T-helper 2 cell treated with Interferon-gamma antibody and Interleukin-4, amounts not matched to agents 5 μg/mL and 100 μg/mL, for 36 hours (primary cell): ENCODE results near the gene ADGRF3.
A peak's percentile ranks its signal among the peaks of the same experiment; 100 is the strongest.
"Not testable (repeated sequence)": the region's sequence is repeated elsewhere in the genome, so short reads cannot be mapped to it uniquely, and the experiment has no call there.

Source experiments
- DNase-seq: peaks from one replicate; pipeline ENCODE4 v3.0.0; 2021; ENCODE audit warnings: low spot score
- H3K27ac Mint-ChIP-seq: one replicate; pipeline ENCODE4 v1.8.0; 2021; ENCODE audit warnings: mild to moderate bottlenecking, mixed read lengths
- H3K27me3 Mint-ChIP-seq: one replicate; pipeline ENCODE4 v1.8.0; 2021; ENCODE audit warnings: low read depth, mixed read lengths
- H3K36me3 Mint-ChIP-seq: one replicate; pipeline ENCODE4 v1.8.0; 2021; ENCODE audit warnings: low read depth, mixed read lengths
- H3K4me1 Mint-ChIP-seq: one replicate; pipeline ENCODE4 v1.8.0; 2021; ENCODE audit warnings: low read depth, mixed read lengths
- H3K4me3 Mint-ChIP-seq: one replicate; pipeline ENCODE4 v1.8.0; 2022; ENCODE audit warnings: mild to moderate bottlenecking, moderate library complexity, mixed read lengths
- H3K9me3 Mint-ChIP-seq: one replicate; pipeline ENCODE4 v1.8.0; 2021; ENCODE audit warnings: mixed read lengths

ADGRF3 gene

DNA sequence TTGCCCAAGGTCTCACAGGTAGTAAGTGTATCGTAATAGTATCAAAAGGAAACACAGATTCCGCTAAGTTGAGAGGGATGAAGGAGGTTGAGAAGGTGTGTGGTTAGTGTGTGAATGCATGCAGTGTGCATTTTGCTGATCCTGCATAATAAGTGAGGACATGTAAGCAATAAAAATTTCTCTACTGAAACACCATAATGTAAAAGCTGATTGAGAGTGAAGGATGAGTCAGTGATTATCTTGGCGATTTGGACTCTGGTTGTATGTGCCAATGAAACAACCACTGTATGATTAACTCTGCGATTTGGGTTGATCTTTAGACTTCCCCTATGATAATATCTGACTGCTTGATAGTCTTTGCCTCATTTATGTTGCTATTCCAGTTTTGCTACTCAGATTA, 16.7 kb upstream of the ADGRF3 start:
- H3K4me3 Mint-ChIP-seq: no peak overlapping the region
- no peaks in the 10 kb centered on the region for H3K27me3 Mint-ChIP-seq
- peaks cover 14% of the 10 kb centered on the region for H3K4me1 Mint-ChIP-seq
- DNase-seq: no peak
- peak overlapping the region; percentile 6 for H3K27ac Mint-ChIP-seq
- H3K9me3 Mint-ChIP-seq: no peaks in the 10 kb centered on the region
- peaks cover 16% of the 10 kb centered on the region for H3K36me3 Mint-ChIP-seq

GRCh38 chr2:26359886-26360473, 13.4 kb upstream of the ADGRF3 start:
- no peak for DNase-seq
- H3K27me3 Mint-ChIP-seq: no peaks in the 10 kb centered on the region
- no peak overlapping the region for H3K4me3 Mint-ChIP-seq
- H3K27ac Mint-ChIP-seq: no peak overlapping the region
- H3K4me1 Mint-ChIP-seq: peaks cover 28% of the 10 kb centered on the region
- peaks cover 12% of the 10 kb centered on the region for H3K36me3 Mint-ChIP-seq
- no peaks in the 10 kb centered on the region for H3K9me3 Mint-ChIP-seq

GRCh38 chr2:26356771-26357170, 10.2 kb upstream of the ADGRF3 start:
- Mint-ChIP-seq H3K9me3 (no peaks in the 10 kb centered on the region), H3K27ac (peak overlapping the region; percentile 15), H3K36me3 (peaks cover 15% of the 10 kb centered on the region), H3K4me1 (peaks cover 32% of the 10 kb centered on the region), H3K27me3 (no peaks in the 10 kb centered on the region), H3K4me3 (no peak overlapping the region)
- no peak for DNase-seq

DNA sequence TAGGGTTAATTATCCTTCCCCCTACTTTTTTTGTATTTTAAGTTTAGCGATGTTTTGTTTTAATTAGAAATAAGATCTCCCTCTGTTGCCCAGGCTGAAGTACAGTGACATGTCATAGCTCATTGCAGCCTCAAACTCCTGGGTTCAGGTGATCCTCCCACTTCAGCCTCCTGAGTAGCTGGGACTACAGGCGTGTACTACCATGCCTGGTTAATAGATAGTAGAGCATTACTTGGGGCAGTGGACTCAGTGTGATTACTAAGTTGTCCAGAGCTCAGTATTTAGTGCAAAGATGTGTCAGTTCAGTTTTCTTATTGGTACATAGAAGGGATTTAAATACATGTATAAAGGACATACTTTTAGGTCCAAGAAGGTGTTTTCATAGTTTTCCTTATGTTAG, 9.5 kb upstream of the ADGRF3 start:
- no peak for DNase-seq
- Mint-ChIP-seq H3K36me3 (peaks cover 19% of the 10 kb centered on the region), H3K9me3 (no peaks in the 10 kb centered on the region), H3K4me3 (no peak overlapping the region), H3K4me1 (peaks cover 36% of the 10 kb centered on the region), H3K27ac (no peak overlapping the region), H3K27me3 (no peaks in the 10 kb centered on the region)

DNA sequence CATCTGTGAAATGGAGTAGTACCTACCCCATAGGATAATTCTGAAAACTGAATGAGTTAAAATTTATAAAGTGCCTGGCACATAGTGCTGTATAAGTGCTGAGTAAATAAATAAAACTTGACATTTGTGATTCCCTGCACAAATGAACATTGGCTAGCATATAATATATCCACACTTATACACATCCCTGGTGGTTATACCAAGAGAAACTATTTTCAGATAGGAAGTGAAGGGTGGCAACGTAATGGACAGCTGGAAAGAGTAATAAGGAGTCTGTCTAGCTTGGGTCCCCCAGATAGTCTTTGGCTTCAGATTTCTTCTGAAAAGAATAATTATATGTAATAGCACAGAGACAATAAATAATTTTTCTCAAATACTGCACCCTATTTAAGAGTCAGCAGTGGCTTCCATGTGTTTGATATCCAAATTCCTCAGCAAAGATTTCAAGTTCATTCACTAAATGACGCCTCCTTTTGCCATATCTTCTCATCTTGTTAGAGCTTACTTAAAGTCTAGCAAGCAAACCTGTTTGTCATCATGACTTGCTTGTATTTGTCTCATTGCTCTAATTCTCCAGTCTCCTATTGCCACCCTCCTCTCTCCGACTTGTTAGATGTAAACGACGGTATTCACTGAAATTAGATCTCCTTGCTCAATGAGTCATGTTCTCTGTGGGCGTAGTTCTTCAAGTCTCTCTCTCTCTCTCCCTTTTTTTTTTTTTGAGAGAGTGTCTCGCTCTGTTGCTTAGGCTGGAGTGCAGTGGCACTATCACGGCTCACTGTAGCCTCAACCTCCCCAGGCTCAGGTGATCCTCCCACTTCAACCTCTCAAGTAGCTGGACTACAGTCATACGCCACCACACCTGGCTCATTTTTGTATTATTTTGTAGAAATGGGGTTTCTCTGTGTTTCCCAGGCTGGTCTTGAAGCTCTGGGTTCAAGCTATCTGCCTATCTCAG, 8.7 kb upstream of the ADGRF3 start:
- Mint-ChIP-seq H3K4me1 (peaks cover 36% of the 10 kb centered on the region), H3K27me3 (no peaks in the 10 kb centered on the region), H3K36me3 (peaks cover 21% of the 10 kb centered on the region), H3K4me3 (no peak overlapping the region), H3K27ac (peak overlapping the region; percentile 35), H3K9me3 (no peaks in the 10 kb centered on the region)
- no peak for DNase-seq

DNA sequence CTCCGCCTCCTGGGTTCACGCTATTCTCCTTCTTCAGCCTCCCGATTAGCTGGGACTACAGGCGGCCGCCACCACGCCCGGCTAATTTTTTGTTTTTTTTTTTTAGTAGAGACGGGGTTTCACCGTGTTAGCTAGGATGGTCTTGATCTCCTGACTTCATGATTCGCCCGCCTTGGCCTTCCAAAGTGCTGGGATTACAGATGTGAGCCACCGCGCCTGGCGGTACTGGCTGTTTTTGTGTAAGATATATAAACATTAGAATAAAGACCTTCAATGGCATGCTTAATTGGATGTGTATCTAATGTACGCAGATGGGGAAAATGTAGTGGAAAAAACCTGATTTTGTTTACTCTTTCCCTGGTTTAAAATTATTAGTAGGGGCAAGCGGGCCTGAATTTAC, 7.9 kb upstream of the ADGRF3 start:
- H3K27ac Mint-ChIP-seq, DNase-seq, H3K4me3 Mint-ChIP-seq, H3K27me3 Mint-ChIP-seq, H3K9me3 Mint-ChIP-seq: not testable (repeated sequence)
- peaks cover 33% of the 10 kb centered on the region for H3K4me1 Mint-ChIP-seq
- peaks cover 22% of the 10 kb centered on the region for H3K36me3 Mint-ChIP-seq

- Mint-ChIP-seq H3K4me1 (peaks cover 39% of the 10 kb centered on the region), H3K9me3 (no peaks in the 10 kb centered on the region), H3K27me3 (no peaks in the 10 kb centered on the region), H3K4me3 (no peak overlapping the region), H3K36me3 (peaks cover 27% of the 10 kb centered on the region), H3K27ac (no peak overlapping the region)
- DNase-seq: peak; percentile 27
Measured at GRCh38 chr2:26352892-26353291, 6.3 kb upstream of the ADGRF3 start.

GRCh38 chr2:26351375-26352090, 4.9 kb upstream of the ADGRF3 start:
- no peak for DNase-seq
- Mint-ChIP-seq H3K9me3 (no peaks in the 10 kb centered on the region), H3K27ac (no peak overlapping the region), H3K4me3 (no peak overlapping the region), H3K27me3 (no peaks in the 10 kb centered on the region), H3K36me3 (peaks cover 27% of the 10 kb centered on the region), H3K4me1 (peaks cover 40% of the 10 kb centered on the region)

DNA sequence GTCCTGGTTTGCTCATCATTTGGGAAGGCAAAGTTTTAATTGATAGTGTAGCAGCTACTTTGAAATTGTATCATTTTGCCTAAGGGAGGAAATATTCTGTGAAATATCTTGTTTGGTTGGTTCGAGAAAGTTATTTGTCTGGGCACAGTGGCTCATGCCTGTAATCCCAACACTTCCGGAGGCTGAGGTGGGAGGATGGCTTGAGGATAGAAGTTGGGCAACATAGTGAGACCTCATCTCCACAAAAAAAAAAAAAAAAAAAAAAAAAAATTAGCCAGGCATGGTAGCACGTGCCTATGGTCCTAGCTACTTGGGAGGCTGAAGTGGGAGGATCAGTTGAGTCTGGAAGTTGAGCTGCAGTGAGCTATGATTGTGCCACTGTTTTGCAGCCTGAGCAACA, 3.1 kb upstream of the ADGRF3 start:
- Mint-ChIP-seq H3K27me3 (no peaks in the 10 kb centered on the region), H3K36me3 (peaks cover 22% of the 10 kb centered on the region), H3K9me3 (no peaks in the 10 kb centered on the region), H3K4me3 (no peak overlapping the region), H3K4me1 (peaks cover 32% of the 10 kb centered on the region), H3K27ac (no peak overlapping the region)
- no peak for DNase-seq

DNA sequence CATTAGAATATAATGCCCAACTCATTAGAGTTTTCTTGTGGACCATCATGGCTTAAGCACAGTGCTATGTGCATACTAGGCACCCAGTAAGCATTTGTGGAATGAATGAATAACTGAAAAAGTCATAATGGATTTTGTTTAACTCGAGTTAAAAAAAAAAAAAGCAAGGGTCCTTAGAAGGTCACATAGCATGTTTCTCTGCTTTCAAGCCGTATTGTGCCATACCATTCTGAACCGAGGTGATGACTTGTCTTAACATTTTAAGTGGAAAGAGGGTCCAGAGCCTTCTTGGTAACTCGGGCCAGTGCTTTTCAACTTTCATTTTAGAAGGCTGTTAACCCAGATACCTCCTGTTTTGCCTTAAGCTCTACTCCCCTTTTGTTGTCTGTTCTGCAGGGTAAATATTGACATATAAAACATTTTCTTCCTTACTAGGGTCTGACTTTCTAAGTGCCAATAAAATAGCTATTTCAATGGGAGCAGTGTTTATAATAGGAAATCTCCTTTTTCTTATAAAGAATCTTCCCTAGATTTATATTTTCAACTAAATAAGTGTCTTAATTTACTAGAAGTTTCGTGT, 787 bp upstream of the ADGRF3 start:
- H3K27ac Mint-ChIP-seq: peak overlapping the region; percentile 98
- DNase-seq: no peak
- peak overlapping the region; percentile 93 for H3K4me3 Mint-ChIP-seq
- peaks cover 27% of the 10 kb centered on the region for H3K4me1 Mint-ChIP-seq
- no peaks in the 10 kb centered on the region for H3K9me3 Mint-ChIP-seq
- H3K27me3 Mint-ChIP-seq: no peaks in the 10 kb centered on the region
- H3K36me3 Mint-ChIP-seq: peaks cover 15% of the 10 kb centered on the region

DNA sequence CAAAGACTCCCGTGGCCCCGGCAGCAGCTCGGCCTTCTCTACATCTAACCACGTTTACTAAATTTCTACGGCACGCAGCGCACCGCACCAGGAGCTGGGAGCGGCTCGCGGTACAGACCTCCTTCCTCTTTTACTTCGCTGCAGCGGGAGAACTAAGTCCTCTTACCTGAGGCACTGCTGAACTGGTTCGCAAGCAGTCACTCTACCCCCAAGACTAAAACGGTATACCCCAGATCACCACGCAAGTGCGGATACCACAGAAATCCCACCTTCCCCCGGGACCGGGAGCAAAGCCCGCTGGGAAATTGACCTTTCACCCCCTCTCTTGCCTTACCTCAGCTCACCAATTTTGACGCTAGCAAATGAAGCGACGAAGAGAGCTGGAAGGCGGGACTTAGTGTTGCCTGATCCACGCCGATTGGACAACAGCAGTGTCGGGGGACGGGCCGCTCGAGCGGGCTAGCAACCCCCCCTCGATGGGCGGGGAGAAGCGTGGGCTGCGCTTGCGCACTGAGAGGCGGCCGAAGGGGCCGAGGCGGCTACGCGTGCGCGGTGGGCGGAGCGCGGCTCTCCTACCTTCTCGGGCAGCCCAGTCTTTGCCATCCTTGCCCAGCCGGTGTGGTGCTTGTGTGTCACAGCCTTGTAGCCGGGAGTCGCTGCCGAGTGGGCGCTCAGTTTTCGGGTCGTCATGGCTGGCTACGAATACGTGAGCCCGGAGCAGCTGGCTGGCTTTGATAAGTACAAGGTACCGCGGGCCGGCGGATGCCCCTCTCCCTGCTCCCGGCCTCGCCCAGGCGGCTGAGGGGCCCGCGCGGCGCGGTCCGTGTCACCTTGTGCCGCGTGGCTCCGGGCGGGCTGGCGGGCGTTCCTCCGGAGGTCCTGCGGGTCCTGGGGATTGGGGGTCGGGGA, 790 bp downstream of the ADGRF3 start, which contains the start of gene SELENOI:
Gene SELENOI, plus strand, starts transcription at position 599 of the 909 bp plus-strand sequence. Its CDS starts 90 bp downstream, at position 689.
- peak within 1 kb of the TSS; percentile 93 for H3K4me3 Mint-ChIP-seq
- H3K27me3 Mint-ChIP-seq: no peaks in the 10 kb centered on the region
- H3K27ac Mint-ChIP-seq: peak within 1 kb of the TSS; percentile 98
- H3K4me1 Mint-ChIP-seq: peaks cover 21% of the 10 kb centered on the region
- peaks cover 10% of the 10 kb centered on the region for H3K36me3 Mint-ChIP-seq
- H3K9me3 Mint-ChIP-seq: no peaks in the 10 kb centered on the region
- peak; percentile 99 for DNase-seq

DNA sequence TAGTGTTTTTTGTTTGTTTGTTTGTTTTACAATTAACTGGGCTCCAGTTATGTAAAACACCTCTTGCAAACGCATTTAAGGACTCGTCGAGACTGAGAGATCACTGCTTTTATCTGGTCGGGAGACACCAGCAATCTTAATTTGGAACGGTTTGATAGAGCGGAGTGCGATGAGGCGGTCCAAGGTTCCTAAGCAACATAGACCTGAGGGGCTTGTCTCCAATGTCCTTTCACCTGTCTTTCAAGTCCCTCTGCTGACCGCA, 1.4 kb downstream of the ADGRF3 start:
- Mint-ChIP-seq H3K36me3 (peaks cover 7% of the 10 kb centered on the region), H3K27ac (peak overlapping the region; percentile 98), H3K4me1 (peaks cover 21% of the 10 kb centered on the region), H3K4me3 (peak overlapping the region; percentile 93), H3K9me3 (no peaks in the 10 kb centered on the region), H3K27me3 (no peaks in the 10 kb centered on the region)
- no peak for DNase-seq

- Mint-ChIP-seq H3K9me3 (no peaks in the 10 kb centered on the region), H3K27ac (peak overlapping the region; percentile 98), H3K4me1 (peaks cover 21% of the 10 kb centered on the region), H3K27me3 (no peaks in the 10 kb centered on the region), H3K4me3 (peak overlapping the region; percentile 93), H3K36me3 (peaks cover 7% of the 10 kb centered on the region)
- DNase-seq: no peak
Measured at GRCh38 chr2:26344581-26345282, 1.9 kb downstream of the ADGRF3 start.
